Thoracic aorta (tissue), 2 donors: ENCODE results near the gene CYCS. TPM values are rescaled to one million over a fixed set of nuclear protein-coding genes. Genes with fewer than 3 reads are reported as not detected.

Experiments
- ATAC-seq: fragments of 150-250 bp; one replicate; pipeline ENCODE4 v1.8.0; 2017; ENCODE audit warnings: low read depth; ENCODE audit not compliant: insufficient number of reproducible peaks, low FRiP score
- DNase-seq: peaks from one replicate; pipeline ENCODE4 v3.0.0-alpha.2; 2020; ENCODE audit warnings: low spot score
- H3K27ac ChIP-seq, 2 donors: fragments of 200-600 bp; sonication (generic); 1 replicate in 1 of 2; 2 replicates in 1 of 2; pipeline ENCODE4 v1.5.1; 2016; ENCODE audit warnings: mild to moderate bottlenecking in 2 of 2, moderate library complexity in 2 of 2
- H3K27me3 ChIP-seq: fragments of 200-600 bp; sonication (generic); replicated peaks from 2 replicates; pipeline ENCODE4 v1.6.0; 2016; ENCODE audit warnings: mild to moderate bottlenecking; ENCODE audit not compliant: insufficient read depth
- H3K36me3 ChIP-seq: fragments of 200-600 bp; sonication (generic); one replicate; pipeline ENCODE4 v1.5.1; 2016
- H3K4me1 ChIP-seq, 2 donors: fragments of 200-600 bp; sonication (generic); 1 replicate in 1 of 2; 2 replicates in 1 of 2; pipeline versions ENCODE4 v1.5.1 to v1.6.0; 2016; ENCODE audit warnings: low read depth in 2 of 2, mild to moderate bottlenecking in 1 of 2; ENCODE audit not compliant: control insufficient read depth in 1 of 2
- H3K4me3 ChIP-seq: fragments of 200-600 bp; sonication (generic); 2 replicates; pipeline ENCODE4 v1.5.1; 2016; ENCODE audit warnings: mild to moderate bottlenecking
- H3K9me3 ChIP-seq: fragments of 200-600 bp; sonication (generic); 2 replicates; pipeline ENCODE4 v1.5.1; 2016
- CTCF ChIP-seq: fragments of 200-600 bp; sonication (generic); IDR thresholded peaks from one replicate; pipeline ENCODE4 v1.5.1; 2019; ENCODE audit warnings: antibody characterized with exemption
- total RNA-seq, 2 donors: library from RNA; depleted of rRNA; stranded (reverse); fragments of >200 nt; gene quantifications; one replicate each; pipeline versions ENCODE4 v1.1.0 to v1.2.3, GENCODE V29; 2016

The CYCS gene
- 10 to 100 TPM; 16.8 to 29.7 TPM for total RNA-seq

- DNase-seq = peak; percentile 99
- ATAC-seq = peak; percentile 97
- Histone ChIP-seq H3K4me3 (peak within 1 kb of the TSS; percentile 80), H3K27ac (peak within 1 kb of the TSS; percentile 86 to 89), H3K9me3 (no peaks in the 10 kb centered on the region), H3K27me3 (no peaks in the 10 kb centered on the region), H3K36me3 (peaks cover 7% of the 10 kb centered on the region), H3K4me1 (peaks cover 4 to 7% of the 10 kb centered on the region in 2 donors)
- no peak for TF ChIP-seq CTCF
These were observed at the start of gene CYCS for GRCh38 chr7:25125137-25125946. CYCS (minus strand) TSS chr7:25125260; CDS start chr7:25124119, 1,141 bp downstream.

- H3K9me3 ChIP-seq = no peaks in the 10 kb centered on the region
- no peak for ATAC-seq
- TF ChIP-seq CTCF = no peak
These were observed 48.1 kb upstream of the CYCS start for GRCh38 chr7:25173184-25173583.

GRCh38 chr7:25171516-25171915 lies 46.5 kb upstream of the CYCS start:
- H3K4me3 ChIP-seq = no peak overlapping the region
- no peak overlapping the region for H3K27ac ChIP-seq
- no peaks in the 10 kb centered on the region for H3K4me1 ChIP-seq
- H3K9me3 ChIP-seq = no peaks in the 10 kb centered on the region
- H3K36me3 ChIP-seq = no peaks in the 10 kb centered on the region
- ATAC-seq = no peak
- no peaks in the 10 kb centered on the region for H3K27me3 ChIP-seq
- no peak for TF ChIP-seq CTCF
- DNase-seq = no peak

More at GRCh38 chr7:25173184-25173583, 48.1 kb upstream of the CYCS start:
- Histone ChIP-seq H3K36me3 (no peaks in the 10 kb centered on the region), H3K27me3 (no peaks in the 10 kb centered on the region), H3K4me3 (no peak overlapping the region), H3K4me1 (no peaks in the 10 kb centered on the region), H3K27ac (no peak overlapping the region)
- no peak for DNase-seq

GRCh38 chr7:25171071-25171470 lies 46.0 kb upstream of the CYCS start:
- no peaks in the 10 kb centered on the region for H3K9me3 ChIP-seq
- no peak for TF ChIP-seq CTCF
- no peaks in the 10 kb centered on the region for H3K27me3 ChIP-seq
- no peak overlapping the region for H3K4me3 ChIP-seq
- no peaks in the 10 kb centered on the region for H3K36me3 ChIP-seq
- no peaks in the 10 kb centered on the region for H3K4me1 ChIP-seq
- DNase-seq (no peak), ATAC-seq (no peak)
- no peak overlapping the region for H3K27ac ChIP-seq

- no peak for DNase-seq
- Histone ChIP-seq H3K36me3 (peaks cover 3% of the 10 kb centered on the region), H3K4me1 (no peaks in the 10 kb centered on the region), H3K27me3 (no peaks in the 10 kb centered on the region), H3K9me3 (no peaks in the 10 kb centered on the region), H3K27ac (no peak overlapping the region), H3K4me3 (no peak overlapping the region)
- ATAC-seq = no peak
- no peak for TF ChIP-seq CTCF
These were observed 44.6 kb upstream of the CYCS start for GRCh38 chr7:25169683-25170082.
